Stimulated activated CD4-positive, alpha-beta T cell treated with anti-CD3 and anti-CD28 coated beads, TNF-alpha, amount 100 ng/mL, for 48 hours (primary cell): ENCODE measurements around the gene CCDC92.
"Not testable (repeated sequence)": the region's sequence is repeated elsewhere in the genome, so short reads cannot be mapped to it uniquely, and the experiment has no call there.

ENCODE experiments used
- DNase-seq, 3 donors: peaks; one replicate each; pipeline ENCODE4 v3.0.0-alpha.2; 2020; ENCODE audit warnings: low read depth in 3 of 3

The CCDC92 gene

DNA sequence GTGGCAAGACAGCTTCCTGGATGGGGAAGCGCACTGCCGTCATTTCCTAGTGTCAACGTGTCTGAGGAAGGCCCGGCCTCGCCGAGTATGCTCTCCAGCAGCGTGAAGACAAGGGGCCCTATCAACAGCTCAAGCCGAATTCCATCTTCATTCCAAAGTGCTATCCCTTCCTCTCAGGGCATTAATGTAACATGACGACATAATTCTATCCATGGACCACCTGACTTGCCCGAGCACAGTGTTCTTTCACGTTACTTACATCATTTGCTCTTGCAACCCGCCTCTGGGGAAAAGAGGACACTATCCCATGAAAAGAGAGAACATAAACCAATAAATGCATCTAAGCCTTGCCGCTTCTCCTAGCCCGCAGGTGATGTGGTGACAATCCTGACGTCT lies 22.9 kb downstream of the CCDC92 start:
- DNase-seq, result no peak

DNA sequence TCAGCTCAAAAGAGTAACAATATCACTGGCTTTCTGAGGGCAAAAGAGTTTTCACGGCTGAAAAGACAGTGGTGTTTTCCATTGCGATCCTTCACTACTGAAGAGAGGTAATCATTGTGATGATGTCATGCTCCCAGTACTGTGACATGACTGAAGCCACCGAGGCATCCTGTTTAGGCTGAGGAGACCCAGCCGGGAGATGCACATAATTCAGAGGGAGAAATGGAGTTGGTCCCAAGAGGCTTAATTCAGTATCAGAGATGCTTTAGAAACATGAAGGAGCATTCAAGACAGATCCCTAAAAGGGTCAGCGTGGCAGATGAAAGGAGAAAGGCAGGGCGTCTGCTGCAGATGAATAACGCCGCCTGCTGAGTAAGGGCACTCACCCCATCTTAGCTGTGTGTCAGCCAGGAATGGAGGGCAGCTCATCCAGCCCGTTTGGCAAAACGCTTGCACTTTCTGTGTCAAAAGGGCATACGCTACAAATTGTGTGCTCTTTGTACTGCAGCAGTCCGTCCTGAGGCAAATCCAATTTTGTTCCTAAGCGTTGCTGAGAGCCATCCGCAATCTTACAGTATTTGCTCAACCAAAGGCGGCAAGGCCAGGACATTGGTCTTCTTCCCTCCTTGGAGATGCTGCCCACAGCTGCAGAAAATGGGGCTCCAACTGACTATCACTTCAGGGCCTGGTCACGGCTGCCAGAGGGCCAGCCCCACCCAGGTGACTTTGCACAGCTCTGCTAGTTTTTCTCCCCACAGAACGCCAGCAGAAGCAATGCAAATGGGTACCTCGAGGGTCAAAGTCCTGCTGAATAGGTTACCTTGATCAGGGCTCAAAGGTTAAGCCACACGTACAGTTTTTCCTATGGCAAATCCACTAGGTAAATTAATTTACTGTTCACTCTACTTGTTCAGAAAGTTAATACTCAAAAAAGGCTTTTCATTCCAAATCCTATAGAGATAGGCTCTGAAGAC lies 23.5 kb downstream of the CCDC92 start:
- DNase-seq, result no peak

DNA sequence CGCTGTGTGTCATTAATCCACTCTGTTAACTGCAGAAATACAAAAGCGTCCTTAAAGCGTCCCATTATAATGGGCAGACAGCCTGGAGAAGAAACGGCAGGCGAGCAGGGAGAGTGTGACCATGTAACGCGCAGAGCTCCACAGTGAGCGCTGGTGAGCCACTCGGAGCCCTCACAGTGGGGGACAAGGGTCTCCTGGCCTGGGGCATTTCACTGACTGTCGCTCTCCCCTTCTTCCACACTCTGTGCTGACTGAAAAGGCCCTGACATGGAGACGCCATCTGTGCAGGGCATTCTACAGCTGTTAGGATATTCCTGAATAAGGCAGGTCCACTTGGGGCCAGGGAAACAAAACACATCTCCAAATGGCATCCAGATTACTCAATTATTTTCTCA lies 24.2 kb downstream of the CCDC92 start:
- no peak for DNase-seq

DNA sequence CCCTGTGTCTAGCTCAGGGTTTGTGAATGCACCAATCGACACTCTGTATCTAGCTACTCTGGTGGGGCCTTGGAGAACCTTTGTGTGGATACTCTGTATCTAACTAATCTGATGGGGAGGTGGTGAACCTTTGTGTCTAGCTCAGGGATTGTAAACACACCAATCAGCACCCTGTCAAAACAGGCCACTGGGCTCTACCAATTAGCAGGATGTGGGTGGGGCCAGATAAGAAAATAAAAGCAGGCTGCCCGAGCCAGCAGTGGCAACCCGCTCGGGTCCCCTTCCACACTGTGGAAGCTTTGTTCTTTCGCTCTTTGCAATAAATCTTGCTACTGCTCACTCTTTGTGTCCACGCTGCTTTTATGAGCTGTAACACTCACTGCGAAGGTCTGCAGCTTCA lies 25.1 kb downstream of the CCDC92 start:
- not testable (repeated sequence) for DNase-seq

DNA sequence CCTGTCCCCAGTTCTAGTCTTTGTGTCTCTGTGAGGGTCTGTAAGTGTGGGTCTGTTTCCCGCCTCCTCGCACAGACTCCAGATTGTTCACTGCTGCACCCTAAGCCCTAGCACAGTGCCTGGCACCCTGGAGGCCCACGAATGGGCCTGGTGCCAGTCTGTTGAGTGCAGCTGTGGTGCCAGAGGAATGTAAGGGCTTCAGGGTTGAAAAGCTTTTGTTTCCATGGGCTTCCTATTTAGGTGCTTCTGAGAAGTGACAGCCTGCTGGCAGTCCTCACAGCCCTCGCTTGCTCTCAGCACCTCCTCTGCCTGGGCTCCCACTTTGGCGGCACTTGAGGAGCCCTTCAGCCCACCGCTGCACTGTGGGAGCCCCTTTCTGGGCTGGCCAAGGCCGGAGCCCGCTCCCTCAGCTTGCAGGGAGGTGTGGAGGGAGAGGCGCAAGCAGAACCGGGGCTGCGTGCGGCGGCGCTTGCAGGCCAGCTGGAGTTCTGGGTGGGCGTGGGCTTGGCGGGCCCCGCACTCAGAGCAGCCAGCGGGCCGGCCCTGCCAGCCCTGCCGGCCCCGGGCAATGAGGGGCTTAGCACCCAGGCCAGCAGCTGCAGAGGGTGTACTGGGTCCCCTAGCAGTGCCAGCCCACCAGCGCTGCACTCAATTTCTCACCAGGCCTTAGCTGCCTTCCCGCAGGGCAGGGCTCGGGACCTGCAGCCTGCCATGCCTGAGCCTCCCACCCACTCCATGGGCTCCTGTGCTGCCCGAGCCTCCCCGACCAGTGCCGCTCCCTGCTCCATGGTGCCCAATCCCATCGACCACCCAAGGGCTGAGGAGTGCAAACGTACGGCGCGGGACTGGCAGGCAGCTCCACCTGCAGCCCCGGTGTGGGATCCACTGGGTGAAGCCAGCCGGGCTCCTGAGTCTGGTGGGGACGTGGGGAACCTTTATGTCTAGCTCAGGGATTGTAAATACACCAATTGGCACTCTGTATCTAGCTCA lies 25.8 kb downstream of the CCDC92 start:
- not testable (repeated sequence) for DNase-seq

DNA sequence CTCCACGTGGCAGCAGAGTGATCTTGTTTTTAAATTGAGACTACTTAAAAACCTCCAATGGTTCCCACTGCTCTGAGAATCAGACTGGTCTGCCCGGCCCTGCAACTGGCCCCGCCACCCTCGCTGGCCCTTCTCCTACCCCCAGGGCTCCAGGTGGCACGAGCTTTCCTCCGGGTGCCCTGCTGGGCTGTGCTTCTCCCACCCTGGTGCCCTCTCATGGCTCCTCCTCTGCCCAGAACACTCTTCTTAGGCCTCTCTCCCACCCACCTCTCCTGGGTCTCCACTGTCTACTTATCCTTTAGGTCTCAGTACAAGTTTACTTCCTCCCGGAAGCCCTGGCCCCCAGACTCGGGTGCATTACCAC lies 26.5 kb downstream of the CCDC92 start:
- no peak for DNase-seq

DNA sequence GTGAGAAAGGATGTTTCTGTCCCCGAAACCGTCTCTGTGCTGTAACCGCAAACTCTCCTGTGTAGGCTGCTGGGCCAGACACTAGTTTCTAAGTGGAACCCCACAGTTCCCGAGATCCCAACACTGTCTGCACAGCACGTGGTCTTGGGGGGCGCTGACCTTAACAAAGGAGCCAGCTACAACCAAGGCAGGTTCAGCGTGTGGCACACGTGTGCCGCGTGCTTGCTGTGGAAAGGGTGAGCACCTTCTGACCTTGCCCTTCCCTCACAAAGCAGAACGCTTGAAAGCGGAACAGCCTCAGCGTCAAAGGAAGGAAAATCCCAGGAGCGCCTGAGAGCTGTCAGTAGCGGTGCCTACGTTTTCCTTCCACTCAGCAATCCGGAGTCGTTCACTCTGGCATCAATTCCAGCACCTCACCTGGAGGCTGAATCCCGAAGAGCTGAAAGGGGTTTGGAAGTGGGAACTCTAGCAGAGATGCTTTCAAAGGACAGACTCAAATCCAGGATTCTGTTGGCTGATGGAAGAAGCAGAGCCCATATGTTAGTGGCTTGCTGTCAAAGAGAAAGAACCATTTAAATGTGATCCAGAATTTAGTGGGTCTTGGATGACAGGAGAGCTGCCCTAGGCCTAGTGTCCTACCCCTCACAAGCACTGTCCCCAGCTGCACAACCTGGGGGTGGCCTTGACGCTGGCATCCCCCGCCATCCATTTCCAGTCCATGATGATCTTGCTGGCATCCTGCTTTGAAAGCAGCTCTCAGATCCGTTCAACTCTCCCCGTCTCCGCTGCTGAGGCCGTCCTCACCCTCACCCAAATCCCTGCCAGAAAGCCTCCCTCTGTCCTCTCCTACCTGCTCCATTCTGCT lies 27.1 kb downstream of the CCDC92 start:
- DNase-seq, result no peak

DNA sequence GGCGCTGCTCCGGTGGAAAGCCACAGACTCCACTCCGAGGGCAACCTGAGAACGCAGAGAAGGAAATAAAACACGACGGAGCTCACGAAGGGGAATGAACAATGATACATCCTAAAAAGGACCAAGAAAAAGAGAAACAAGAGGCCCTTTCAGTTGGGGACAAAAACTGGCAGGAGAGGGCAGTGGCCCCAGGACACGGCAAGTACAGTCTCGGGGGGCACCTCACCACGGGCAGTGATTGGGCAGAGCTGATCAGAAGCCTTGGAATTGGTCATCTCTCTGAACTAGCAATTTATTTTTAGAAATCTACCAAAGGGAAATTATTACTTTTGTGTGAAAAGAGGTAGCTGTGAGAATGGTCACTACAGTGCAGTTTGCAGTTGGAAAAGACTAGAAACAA lies 27.9 kb downstream of the CCDC92 start:
- no peak for DNase-seq

DNA sequence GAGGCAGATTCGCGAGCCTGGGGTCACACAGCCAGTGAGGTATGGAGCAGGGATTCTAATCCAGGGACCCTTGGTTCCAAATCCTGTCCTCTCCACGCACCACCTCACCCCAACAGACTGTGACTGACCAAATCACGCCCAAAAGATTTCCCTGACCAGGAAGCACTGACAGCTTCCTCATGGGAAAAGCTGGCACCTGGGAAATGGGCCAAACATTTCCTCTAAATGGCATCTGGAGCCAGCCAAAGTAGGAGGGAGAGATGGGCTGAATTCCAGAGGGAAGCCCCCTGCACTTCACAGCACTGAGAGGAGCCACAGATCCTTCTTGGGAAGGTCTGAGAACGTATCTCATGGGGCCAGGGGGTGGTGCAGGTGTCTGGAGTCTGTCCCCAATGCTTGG lies 28.8 kb downstream of the CCDC92 start:
- DNase-seq, result no peak

DNA sequence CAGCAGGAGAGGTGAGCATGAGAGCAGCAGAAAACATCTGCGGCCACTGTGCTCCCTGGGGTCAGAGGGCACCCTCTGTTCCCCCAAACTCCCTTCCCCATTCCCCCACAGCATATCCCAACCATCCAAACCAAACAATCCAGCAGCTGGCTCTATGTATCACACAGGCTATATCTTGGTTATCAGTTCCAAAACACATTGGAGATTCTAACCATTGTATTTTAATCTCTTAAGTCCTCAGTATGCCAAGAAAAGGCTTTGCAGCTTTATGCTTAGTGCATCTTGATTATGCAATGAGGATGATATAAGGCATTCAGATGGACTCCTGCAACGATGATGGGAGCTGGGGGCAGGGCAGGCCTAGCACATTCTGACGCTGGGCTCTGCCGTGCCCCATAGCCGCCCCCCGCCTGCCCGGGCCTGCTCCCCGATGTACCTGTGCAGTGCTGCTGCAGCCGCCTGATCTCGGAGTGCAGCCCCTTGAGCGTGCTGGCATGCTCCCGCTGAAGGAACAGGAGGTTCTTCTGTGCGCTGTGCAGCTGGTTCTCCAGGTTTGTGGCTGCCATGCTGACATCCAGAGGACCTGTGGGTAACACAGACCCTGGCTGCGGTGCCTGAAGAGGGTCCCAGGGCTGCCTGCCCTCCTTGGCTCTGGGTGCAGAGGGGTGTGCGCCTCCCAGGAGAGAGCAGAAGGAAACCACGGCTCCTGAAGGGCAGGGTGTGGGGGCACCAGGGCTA lies 29.6 kb downstream of the CCDC92 start:
- no peak for DNase-seq

DNA sequence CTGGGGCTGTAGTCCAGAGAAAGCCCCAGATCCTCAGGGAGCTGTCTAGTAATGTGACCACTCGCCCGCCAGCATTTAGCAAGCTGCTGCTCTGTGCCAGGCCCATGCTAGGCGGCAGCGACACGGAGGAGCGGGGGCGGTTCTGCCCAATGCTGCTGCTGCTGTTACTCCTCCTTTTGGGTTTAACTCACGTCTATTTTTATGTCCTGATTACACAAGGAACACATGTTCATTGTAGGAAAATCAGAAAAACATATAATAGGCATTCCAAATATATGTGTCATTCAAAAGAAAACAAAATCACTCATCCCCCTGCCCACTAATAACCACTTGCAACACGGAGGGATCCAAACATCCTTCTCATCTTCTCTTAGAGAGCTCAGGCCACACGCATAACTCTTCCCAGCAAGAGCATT lies 30.4 kb downstream of the CCDC92 start:
- DNase-seq, result no peak

DNA sequence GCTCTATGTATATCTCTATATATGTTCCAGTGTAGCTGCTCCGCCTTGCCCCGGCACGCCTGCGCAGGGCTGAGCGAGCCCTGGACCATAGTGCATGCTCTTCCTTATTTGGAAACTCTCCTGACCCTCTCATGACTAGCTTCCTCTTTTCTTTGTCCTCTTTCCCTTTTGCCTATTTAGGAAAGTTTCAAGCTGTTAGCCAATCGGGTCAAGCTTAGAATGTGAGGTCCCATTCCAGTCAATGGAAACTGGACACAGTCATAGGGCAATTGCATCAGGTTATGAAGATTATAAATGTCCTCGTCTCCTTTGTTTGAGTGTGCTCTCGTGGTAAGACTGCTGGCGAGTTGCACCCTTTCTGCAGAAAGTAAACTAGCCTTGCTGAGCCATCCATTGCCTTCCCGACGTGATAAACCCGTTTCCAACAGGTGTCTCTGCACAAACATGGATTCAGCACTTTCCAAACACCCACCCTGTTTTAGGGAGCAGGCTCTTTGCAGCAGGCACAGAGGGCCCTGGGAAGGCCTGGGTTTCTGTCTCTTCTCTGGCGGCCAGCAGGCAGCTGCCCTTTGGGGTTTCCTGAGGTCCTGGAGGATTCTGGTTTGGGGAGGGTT lies 30.9 kb downstream of the CCDC92 start:
- DNase-seq, result no peak

DNA sequence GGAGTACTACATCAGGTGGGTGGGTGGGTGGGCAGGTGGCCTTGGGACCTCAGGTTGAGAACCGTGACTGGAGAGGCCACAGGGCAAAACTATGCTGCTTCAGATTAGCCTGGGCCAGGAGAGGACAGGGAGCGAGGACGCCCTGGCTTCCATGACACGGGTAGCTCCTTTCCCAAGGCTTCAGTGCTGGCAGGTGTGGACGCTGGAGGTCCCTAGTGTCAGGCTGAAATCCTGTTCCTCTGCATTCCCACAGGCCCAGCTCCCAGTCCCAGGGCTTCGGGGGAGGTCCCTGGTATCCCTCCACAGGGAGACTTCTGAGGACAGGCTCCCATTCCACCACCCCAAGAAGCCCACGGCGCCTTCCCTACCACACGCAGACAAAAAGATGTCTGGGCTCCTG lies 31.6 kb downstream of the CCDC92 start:
- no peak for DNase-seq

DNA sequence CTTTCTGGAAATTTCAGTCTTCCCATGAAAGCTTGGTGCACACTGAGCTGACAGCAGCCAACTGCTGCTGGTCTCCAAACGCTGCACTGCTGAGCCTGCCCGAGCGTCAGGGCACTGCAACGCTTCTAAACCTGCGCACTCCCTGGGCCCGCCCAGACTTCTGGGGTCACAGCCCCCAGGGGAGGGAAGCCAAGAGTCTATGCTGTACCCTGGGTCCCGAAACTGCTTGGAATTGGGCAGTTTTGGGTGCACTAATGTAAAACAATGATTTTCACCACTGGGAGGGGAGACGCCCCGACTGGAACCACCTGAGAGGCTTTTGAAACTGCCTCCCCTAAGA lies 32.0 kb downstream of the CCDC92 start:
- DNase-seq, result no peak

DNA sequence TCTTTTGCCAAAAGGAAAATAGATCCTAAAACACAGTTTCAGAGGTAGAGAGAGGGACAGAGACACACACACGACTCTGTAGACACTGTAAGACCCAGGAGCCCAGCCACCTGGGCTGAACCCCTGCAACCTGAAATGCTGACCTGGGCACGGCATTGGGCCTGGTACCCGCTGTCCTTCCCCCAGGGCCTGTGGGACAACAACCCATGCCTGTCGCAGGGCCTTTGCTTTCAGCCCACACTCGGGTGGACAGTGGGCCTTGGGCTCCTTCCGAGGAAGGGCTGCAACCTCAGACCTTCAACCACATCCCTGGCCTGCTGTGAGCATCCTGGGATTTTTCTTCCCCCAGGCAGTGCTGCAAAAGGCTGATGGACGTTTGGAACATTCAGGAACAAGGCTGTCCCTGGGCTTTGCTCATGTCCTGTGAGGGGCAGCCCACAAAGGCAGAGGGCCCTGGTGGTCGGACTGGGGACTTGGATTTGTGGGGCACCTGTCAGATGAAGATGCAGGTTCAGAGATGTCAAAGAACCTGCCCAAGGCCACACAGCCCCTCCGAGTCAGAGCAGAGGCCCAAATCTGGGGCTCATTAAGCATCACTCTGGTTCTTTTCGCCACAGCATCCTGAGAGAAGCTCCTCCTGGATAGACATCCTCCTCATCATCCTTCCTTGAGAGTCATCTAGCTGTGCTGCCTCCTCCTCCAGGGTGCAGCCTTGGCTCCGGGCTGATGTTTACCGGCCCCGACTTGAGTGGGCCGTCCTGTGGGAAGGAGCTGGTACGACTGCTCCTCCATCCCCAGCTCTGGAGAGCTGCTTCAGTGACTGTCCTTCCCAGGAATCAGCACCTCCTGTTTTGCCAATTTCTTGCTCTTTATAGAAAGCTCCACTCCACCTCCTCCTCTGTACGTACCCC lies 32.7 kb downstream of the CCDC92 start:
- DNase-seq, result no peak

DNA sequence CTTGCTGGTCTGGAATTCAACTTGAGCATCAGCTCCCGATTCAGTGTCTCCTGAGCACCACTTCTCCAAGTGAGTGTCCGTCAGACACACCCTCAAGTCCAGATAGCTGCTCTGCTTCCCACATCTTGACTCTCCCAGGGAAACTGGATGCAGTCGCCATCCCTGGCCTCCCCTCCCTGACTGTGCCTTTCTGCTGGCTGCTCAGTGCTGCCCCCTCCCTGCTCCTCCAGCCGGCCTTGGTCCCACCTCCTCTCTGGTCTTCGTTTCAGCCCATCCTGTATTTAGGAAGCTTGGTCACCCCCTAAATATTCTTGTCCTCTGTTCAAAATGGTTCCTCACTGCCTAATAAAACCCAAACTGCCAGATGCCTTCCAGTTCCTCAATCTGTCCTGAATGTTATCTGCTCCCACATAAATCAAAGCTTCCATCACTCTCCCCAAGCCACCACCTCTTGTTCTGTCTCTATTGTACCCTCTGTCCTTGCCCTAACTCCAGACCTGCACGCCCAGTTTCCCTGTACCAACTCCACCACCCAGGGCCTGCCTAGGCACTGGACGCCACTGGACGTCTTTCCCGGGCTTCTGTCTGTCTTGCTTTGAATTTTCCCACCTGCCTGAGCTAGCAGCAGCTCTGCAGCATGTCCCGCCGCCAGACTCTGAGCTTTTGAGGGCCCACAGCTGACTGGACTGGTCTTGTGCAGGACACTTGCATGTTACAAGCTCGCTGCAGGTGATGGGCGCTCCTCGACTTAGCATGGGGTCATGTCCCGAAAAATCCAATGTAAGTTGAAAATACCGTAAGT lies 33.8 kb downstream of the CCDC92 start:
- no peak for DNase-seq

DNA sequence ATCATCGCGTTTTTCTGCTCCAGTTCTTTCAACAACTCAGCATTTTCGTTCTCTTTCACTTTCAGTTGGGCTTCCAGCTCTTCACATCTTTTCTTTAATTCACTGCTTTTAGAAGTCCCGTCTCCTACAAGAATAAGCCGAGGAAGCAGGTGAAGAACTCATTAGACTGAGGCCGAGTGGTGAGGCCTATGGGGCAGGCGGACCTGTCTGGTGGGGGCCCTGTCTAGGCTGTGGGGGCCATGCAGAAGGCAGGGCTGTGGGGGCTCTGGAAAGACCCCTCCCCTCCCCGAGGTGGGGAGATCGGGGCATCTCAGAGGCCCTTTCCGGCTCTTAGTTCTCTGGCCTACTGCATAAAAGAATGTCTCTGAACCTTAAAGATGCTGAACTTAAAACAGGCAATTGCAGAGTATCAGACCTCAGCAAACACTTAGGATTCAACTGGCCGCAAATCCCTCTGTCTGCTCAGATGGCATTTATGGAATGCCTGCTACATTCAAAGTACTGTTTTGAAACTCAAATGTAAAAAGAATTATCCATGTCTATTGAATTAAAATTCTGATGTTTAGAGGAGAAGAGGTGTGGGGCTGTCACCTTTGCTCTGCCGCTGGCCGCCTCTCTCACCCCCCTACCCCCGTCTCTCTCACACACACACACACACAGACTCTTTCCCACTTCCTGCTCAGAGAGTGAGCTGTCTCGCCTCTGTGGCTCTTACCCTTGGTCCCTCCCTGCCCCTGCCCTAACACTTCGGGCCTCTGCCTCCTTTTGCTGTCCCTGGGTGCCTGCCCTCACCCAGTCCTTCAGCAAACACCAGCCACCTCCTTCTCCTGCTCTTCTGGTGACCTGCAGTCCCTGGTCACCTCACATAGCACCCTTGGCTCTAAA lies 34.7 kb downstream of the CCDC92 start:
- peak; percentile 14 to 27 (median 19) for DNase-seq
